Hepatocyte (in vitro differentiated cells): ENCODE data around the gene KIAA0513.

Source experiments
- CTCF ChIP-seq: fragments of 200-600 bp; sonication (generic); IDR thresholded peaks from 2 replicates; pipeline ENCODE4 v1.5.1; 2016; ENCODE audit warnings: antibody characterized with exemption, mild to moderate bottlenecking; ENCODE audit not compliant: poor library complexity
- EZH2phosphoT487 ChIP-seq: fragments of 200-600 bp; sonication (generic); IDR thresholded peaks from one replicate; pipeline ENCODE4 v1.6.1; 2018; ENCODE audit warnings: antibody characterized with exemption, mild to moderate bottlenecking, low read depth, moderate library complexity; ENCODE audit not compliant: unreplicated experiment, severe bottlenecking

GRCh38 chr16:85045077-85045476 lies 17.5 kb downstream of the KIAA0513 start:
- TF ChIP-seq CTCF (no peak), EZH2phosphoT487 (no peak)
